Hair follicle dermal papilla cell (primary cell): ENCODE data around the gene TSPAN2. TPM values are rescaled to one million over a fixed set of nuclear protein-coding genes. Genes with fewer than 3 reads are reported as not detected.

Experiments used
- total RNA-seq: library from RNA; depleted of rRNA; stranded (reverse); fragments of >200 nt; gene quantifications from 2 replicates; pipeline ENCODE4 v1.2.3, GENCODE V29; 2012

The TSPAN2 gene
- total RNA-seq, result 0.49 TPM in 1 of 2 replicates, not detected in the other

DNA sequence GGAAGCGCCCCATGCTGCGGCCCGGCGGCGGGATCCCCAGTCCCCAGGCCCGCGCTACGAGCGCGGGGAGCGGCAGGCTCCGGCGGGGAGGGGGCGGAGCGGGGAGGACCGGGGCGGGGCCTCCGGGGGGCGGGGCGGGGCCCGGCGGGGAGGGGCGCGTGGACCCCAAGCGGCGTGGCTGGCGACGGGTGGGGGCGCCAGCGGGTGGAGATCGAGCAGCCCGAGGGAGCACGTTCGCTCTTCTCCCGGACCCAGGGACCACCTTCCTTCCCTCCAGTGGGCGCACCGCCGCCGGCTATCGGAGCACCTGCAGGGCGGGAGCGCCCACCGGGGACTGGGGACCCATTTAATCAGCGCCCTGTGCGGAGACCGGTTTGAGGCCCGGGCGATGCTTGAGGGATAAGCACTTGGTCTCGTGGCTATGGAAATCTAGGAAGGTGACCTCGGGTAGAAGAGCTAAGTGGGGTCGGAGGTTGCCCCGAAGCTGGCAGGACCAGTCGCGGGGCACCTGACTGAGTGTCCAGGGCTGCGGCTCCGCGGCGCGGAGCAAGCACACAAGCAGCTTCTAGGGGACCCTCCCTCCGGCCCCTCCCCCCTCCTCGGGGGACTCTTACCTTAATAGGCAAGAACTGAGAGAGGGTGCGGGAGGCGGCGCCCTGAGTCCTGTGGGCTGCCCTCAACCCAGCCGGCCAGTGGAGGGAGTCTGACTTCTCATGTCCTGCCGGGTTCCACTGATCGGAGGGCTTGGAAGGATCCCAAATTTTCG lies at the start of gene TSPAN2:
Gene TSPAN2, minus strand, starts transcription at position 84 of the 766 bp plus-strand sequence. Its CDS starts 71 bp downstream, at position 13.

DNA sequence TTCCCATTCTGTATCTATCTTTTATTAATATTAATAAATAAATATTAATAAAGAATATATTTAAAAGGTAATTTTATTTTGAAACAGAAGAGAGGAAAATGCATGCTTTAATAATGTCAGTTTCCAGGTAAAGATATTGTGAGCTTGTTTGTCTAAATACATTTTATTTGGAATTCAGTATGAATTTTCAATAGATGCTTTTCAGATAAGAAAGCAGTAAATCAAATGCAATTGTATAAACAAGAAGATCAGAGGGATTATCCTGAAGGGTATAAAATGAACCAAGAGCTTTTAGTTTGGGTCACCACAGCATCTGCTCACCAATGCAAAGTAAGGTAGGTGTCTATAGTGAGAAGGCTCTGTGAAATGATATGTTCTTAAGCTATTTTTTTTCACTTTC lies 59.8 kb downstream of the TSPAN2 start, which contains the start of gene TSHB:
Gene TSHB, plus strand, starts transcription at position 301 of the 400 bp plus-strand sequence. CDS start 3,537 bp downstream, outside the sequence.

Other genes with a start within 250 kb of the TSPAN2 start
- not detected in 2 replicates for gene SYCP1, start 234.6 kb downstream of the TSPAN2 start, total RNA-seq
- not detected in 2 replicates for gene TSHB, start 59.7 kb downstream of the TSPAN2 start, total RNA-seq
- 26.9 and 30.6 TPM in 2 replicates for gene NGF, start 248.7 kb upstream of the TSPAN2 start, total RNA-seq